K562 (cell line): ENCODE results near the gene SLC29A3. TPM values are rescaled to one million over a fixed set of nuclear protein-coding genes. Genes with fewer than 3 reads are reported as not detected.

ENCODE experiments used
- ATAC-seq: fragments of 200-7000 bp; cut with Tn5 transposase; 3 replicates; pipeline ENCODE4 v1.9.1; 2020; ENCODE audit warnings: moderate library complexity
- BruUV-seq: library from RNA; stranded (reverse); fragments of 400-500 nt; replicated peaks from 2 replicates; lab custom pipeline; 2021; lab: Mats Ljungman, UMichigan
- CTCF ChIA-PET: fragments of 300-600 bp; formaldehyde crosslinking; extraction: SDS; loops from one replicate; lab custom pipeline; 2021; ENCODE audit warnings: low intra/inter-chr PET ratio; lab: Yijun Ruan, JAX
- POLR2A ChIA-PET: fragments of 300-600, 350-650 bp; sonication (Branson Sonifier 250); formaldehyde crosslinking; extraction: SDS; loops from one replicate; lab custom pipeline; 2021; ENCODE audit warnings: antibody characterized with exemption, inconsistent platforms; lab: Yijun Ruan, JAX
- DNase-seq, 4 experiments: peaks; one replicate each; pipeline versions ENCODE4 v3.0.0 to v3.0.0-alpha.2; 2011 to 2018; ENCODE audit warnings: low spot score in 3 of 4, mixed read lengths in 3 of 4; ENCODE audit errors: extremely low read depth in 1 of 4
- FAIRE-seq: peaks from 2 replicates; lab custom pipeline; 2011; peaks lifted over from hg19 to GRCh38; lab: Jason Lieb, UNC
- H2AFZ ChIP-seq: 2 replicates; pipeline ENCODE4 v1.6.0; 2011; ENCODE audit warnings: low read depth, low read length, control low read depth, inconsistent platforms
- H3K27ac ChIP-seq: fragments of 200-600 bp; 3 replicates; pipeline ENCODE4 v1.8.0; 2011; ENCODE audit warnings: low read depth, mild to moderate bottlenecking, control low read depth, inconsistent platforms, low read length, moderate library complexity, mixed read lengths; ENCODE audit errors: extremely low read depth
- H3K27me3 ChIP-seq, 2 experiments: fragments of 300-600 bp in 1 of 2; 2 replicates in 1 of 2; 3 replicates in 1 of 2; pipeline versions ENCODE4 v1.6.0 to v1.8.0; 2011; ENCODE audit warnings: inconsistent platforms in 2 of 2, low read length in 2 of 2, mild to moderate bottlenecking in 1 of 2, mixed read lengths in 1 of 2, moderate library complexity in 1 of 2; ENCODE audit not compliant: control insufficient read depth in 2 of 2, insufficient read depth in 2 of 2
- H3K36me3 ChIP-seq: fragments of 300-600 bp; 3 replicates; pipeline ENCODE4 v1.8.0; 2011; ENCODE audit warnings: mild to moderate bottlenecking, low read length, inconsistent platforms; ENCODE audit not compliant: control insufficient read depth, insufficient read depth
- H3K4me1 ChIP-seq, 2 experiments: fragments of 200-600 bp in 1 of 2; replicated peaks in 1 of 2; 2 replicates in 1 of 2; 3 replicates in 1 of 2; pipeline versions ENCODE4 v1.5.1 to v1.8.0; 2011; ENCODE audit warnings: inconsistent platforms in 2 of 2, low read length in 2 of 2, mild to moderate bottlenecking in 1 of 2, mixed read lengths in 1 of 2, moderate library complexity in 1 of 2; ENCODE audit not compliant: control insufficient read depth in 2 of 2, insufficient read depth in 2 of 2
- H3K4me2 ChIP-seq: 2 replicates; pipeline ENCODE4 v1.6.1; 2011; ENCODE audit warnings: low read length, control low read depth, inconsistent platforms, mixed read lengths; ENCODE audit not compliant: insufficient read depth
- H3K4me3 ChIP-seq: fragments of 200-600 bp; sonication (generic), shearing (Covaris generic); 2 replicates; pipeline ENCODE4 v1.5.1; 2016; ENCODE audit warnings: control low read depth, inconsistent platforms
- H3K79me2 ChIP-seq: fragments of 200-600 bp; 3 replicates; pipeline ENCODE4 v1.8.0; 2011; ENCODE audit warnings: low read length, inconsistent platforms; ENCODE audit not compliant: control insufficient read depth, insufficient read depth
- H3K9ac ChIP-seq, 2 experiments: 2 replicates each; pipeline versions ENCODE4 v1.6.0 to v1.6.1; 2011; ENCODE audit warnings: low read depth in 2 of 2, low read length in 2 of 2, control low read depth in 1 of 2, inconsistent platforms in 1 of 2, mild to moderate bottlenecking in 1 of 2, mixed read lengths in 1 of 2; ENCODE audit not compliant: insufficient read depth in 1 of 2
- H3K9me1 ChIP-seq: one replicate; pipeline ENCODE4 v1.6.0; 2011; ENCODE audit warnings: inconsistent platforms, mild to moderate bottlenecking, low read length, moderate library complexity; ENCODE audit not compliant: control insufficient read depth, insufficient read depth
- H3K9me3 ChIP-seq: replicated peaks from 2 replicates; pipeline ENCODE4 v1.5.1; 2011; ENCODE audit warnings: low read depth, low read length, inconsistent platforms; ENCODE audit not compliant: control insufficient read depth, insufficient read depth
- H4K20me1 ChIP-seq: replicated peaks from 2 replicates; pipeline ENCODE4 v1.6.1; 2011; ENCODE audit warnings: low read length, inconsistent platforms, mixed read lengths; ENCODE audit not compliant: control insufficient read depth, insufficient read depth
- ATF1 ChIP-seq, 2 experiments: fragments of 450-650 bp in 1 of 2; IDR thresholded peaks; 2 replicates each; pipeline ENCODE4 v1.6.1; 2016; ENCODE audit warnings: missing compliant biosample characterization in 1 of 2, missing genetic modification characterization in 1 of 2
- BRD4 ChIP-seq: fragments of 200-600 bp; sonication (generic); IDR thresholded peaks from 2 replicates; pipeline ENCODE4 v1.6.1; 2017; ENCODE audit warnings: inconsistent platforms
- CXXC5 ChIP-seq: fragments of 250-450 bp; sonication (Bioruptor Pico); IDR thresholded peaks from 2 replicates; pipeline ENCODE4 v1.8.0; 2022; ENCODE audit warnings: inconsistent platforms, mild to moderate bottlenecking, moderate library complexity
- E2F6 ChIP-seq, 2 experiments: IDR thresholded peaks; 2 replicates each; pipeline ENCODE4 v1.6.1; 2011; ENCODE audit warnings: borderline replicate concordance in 1 of 2, control low read depth in 1 of 2, low read depth in 1 of 2, low read length in 1 of 2, mild to moderate bottlenecking in 1 of 2, mixed read lengths in 1 of 2, moderate library complexity in 1 of 2; ENCODE audit not compliant: insufficient read depth in 1 of 2, insufficient read length in 1 of 2, poor library complexity in 1 of 2, severe bottlenecking in 1 of 2; ENCODE audit errors: extremely low read depth in 1 of 2
- WGBS: fragments of 100-300 bp; shearing (Covaris generic); methylation state at CpG from one replicate; pipeline ENCODE4 v1.1.6; 2016; ENCODE audit warnings: low coverage, mixed read lengths; ENCODE audit not compliant: insufficient coverage; ENCODE audit errors: missing lambda C conversion rate; 5-methylcytosine and 5-hydroxymethylcytosine counted together
- in situ Hi-C: fragments of 300-500 bp; cut with MboI; formaldehyde crosslinking; loops from 4 replicates; pipeline ENCODE4 v1.15.0; 2018; ENCODE audit warnings: inconsistent platforms, mixed read lengths
- intact Hi-C: fragments of 100-400 bp; cut with micrococcal nuclease; formaldehyde crosslinking; loops from 2 replicates; pipeline ENCODE4 v1.14.2; 2022
- polyA plus RNA-seq, 8 experiments: library from polyadenylated mRNA; depleted of rRNA in 4 of 8; stranded (reverse) in 5 of 8; unstranded in 3 of 8; fragments of >200 nt; fragmentation: Nextera tagmentation in 2 of 8; fragmentation: Illumina TruSeq in 1 of 8; extraction: Ambion mirVana in 2 of 8; extraction: Trizol in 1 of 8; gene quantifications; 2 replicates each; pipeline versions ENCODE4 v1.2.1 to v1.2.3, GENCODE V29; 2011 to 2014; ENCODE audit warnings: inconsistent platforms in 1 of 8, missing spikeins in 1 of 8
- total RNA-seq, 7 experiments: library from RNA; depleted of rRNA in 6 of 7; stranded (reverse); fragments of >200 nt in 6 of 7; fragmentation: Illumina TruSeq in 2 of 7; extraction: Trizol in 2 of 7; gene quantifications; 2 replicates each; pipeline versions ENCODE4 v1.2.1 to v1.2.3, GENCODE V29; 2011 to 2021; ENCODE audit warnings: low replicate concordance in 1 of 7
- TF ChIP-seq, protein P1 (sequence below), 2 experiments: fragments of 450-650 bp in 1 of 2; IDR thresholded peaks; 2 replicates each; pipeline ENCODE4 v1.6.1; 2011 to 2017; ENCODE audit warnings: low read depth in 2 of 2, antibody characterized with exemption in 1 of 2, borderline replicate concordance in 1 of 2, low read length in 1 of 2, mild to moderate bottlenecking in 1 of 2, mixed read lengths in 1 of 2; ENCODE audit not compliant: control insufficient read depth in 1 of 2
- TF ChIP-seq, protein P2 (sequence below): fragments of 250-450 bp; sonication (Bioruptor Pico); IDR thresholded peaks from 2 replicates; pipeline ENCODE4 v1.4.0; 2020; ENCODE audit warnings: mild to moderate bottlenecking, moderate library complexity

Gene SLC29A3
- total and polyA plus RNA-seq, 9 of the 15 experiments (the other 6 are each of a cell fraction or from before 2014, with no cell fraction given), result 2.1 to 10.7 (median 4.6) TPM

GRCh38 chr10:71285986-71286385, 33.1 kb upstream of the SLC29A3 start:
- Histone ChIP-seq H3K9me3 (no peaks in the 10 kb centered on the region), H3K9me1 (no peaks in the 10 kb centered on the region), H3K79me2 (no peaks in the 10 kb centered on the region), H3K9ac (peak overlapping the region in 1 of 2 experiments; percentile 20; a peak in 1 of 4 replicates), H3K27ac (no peak overlapping the region), H4K20me1 (peaks cover 15% of the 10 kb centered on the region), H3K4me1 (peaks cover 3 to 18% of the 10 kb centered on the region in 2 experiments; a peak in 4 of 5 replicates), H3K4me3 (no peak overlapping the region), H3K4me2 (no peak overlapping the region), H3K27me3 (peaks cover 0 to 27% of the 10 kb centered on the region in 2 experiments; a peak in 2 of 5 replicates), H2AFZ (no peak overlapping the region), H3K36me3 (no peaks in the 10 kb centered on the region)
- TF ChIP-seq, protein P1, sequence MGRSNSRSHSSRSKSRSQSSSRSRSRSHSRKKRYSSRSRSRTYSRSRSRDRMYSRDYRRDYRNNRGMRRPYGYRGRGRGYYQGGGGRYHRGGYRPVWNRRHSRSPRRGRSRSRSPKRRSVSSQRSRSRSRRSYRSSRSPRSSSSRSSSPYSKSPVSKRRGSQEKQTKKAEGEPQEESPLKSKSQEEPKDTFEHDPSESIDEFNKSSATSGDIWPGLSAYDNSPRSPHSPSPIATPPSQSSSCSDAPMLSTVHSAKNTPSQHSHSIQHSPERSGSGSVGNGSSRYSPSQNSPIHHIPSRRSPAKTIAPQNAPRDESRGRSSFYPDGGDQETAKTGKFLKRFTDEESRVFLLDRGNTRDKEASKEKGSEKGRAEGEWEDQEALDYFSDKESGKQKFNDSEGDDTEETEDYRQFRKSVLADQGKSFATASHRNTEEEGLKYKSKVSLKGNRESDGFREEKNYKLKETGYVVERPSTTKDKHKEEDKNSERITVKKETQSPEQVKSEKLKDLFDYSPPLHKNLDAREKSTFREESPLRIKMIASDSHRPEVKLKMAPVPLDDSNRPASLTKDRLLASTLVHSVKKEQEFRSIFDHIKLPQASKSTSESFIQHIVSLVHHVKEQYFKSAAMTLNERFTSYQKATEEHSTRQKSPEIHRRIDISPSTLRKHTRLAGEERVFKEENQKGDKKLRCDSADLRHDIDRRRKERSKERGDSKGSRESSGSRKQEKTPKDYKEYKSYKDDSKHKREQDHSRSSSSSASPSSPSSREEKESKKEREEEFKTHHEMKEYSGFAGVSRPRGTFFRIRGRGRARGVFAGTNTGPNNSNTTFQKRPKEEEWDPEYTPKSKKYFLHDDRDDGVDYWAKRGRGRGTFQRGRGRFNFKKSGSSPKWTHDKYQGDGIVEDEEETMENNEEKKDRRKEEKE (IDR thresholded peaks at IDR 0.05; ENCODE audit: borderline replicate concordance in 1 of 2, control insufficient read depth in 1 of 2, low read depth in 2 of 2, low read length in 1 of 2), result no peak
- TF ChIP-seq CXXC5 (CRISPR knock-in tag) (no peak), BRD4 (no peak), ATF1 (CRISPR knock-in tag; IDR thresholded peaks at IDR 0.05) (no peak), ATF1 (tag; IDR thresholded peaks at IDR 0.05) (no peak), E2F6 (IDR thresholded peaks at IDR 0.05; ENCODE audit: borderline replicate concordance in 1 of 2, extremely low read depth in 1 of 2, insufficient read depth in 1 of 2, insufficient read length in 1 of 2, low read depth in 1 of 2, low read length in 1 of 2, poor library complexity in 1 of 2, severe bottlenecking in 1 of 2) (no peak)
- TF ChIP-seq, protein P2, sequence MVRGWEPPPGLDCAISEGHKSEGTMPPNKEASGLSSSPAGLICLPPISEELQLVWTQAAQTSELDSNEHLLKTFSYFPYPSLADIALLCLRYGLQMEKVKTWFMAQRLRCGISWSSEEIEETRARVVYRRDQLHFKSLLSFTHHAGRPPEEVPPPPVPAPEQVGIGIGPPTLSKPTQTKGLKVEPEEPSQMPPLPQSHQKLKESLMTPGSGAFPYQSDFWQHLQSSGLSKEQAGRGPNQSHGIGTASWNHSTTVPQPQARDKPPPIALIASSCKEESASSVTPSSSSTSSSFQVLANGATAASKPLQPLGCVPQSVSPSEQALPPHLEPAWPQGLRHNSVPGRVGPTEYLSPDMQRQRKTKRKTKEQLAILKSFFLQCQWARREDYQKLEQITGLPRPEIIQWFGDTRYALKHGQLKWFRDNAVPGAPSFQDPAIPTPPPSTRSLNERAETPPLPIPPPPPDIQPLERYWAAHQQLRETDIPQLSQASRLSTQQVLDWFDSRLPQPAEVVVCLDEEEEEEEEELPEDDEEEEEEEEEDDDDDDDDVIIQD, result no peak
- no TSS peak for BruUV-seq
- ChIA-PET POLR2A (interaction anchor here (0.7 to 2.4 kb wide), 4 partner anchors 8 to 20 kb away, joined by 3 to 8 read pairs (median 3); no protein-coding TSS in a partner anchor), CTCF (interaction anchor here (0.6 to 3.3 kb wide), 5 partner anchors 16 to 383 kb away, joined by 3 to 15 read pairs (median 4); no protein-coding TSS in a partner anchor)
- no peak for DNase-seq
- in situ Hi-C loops, result loop anchor here (5.0 kb wide), 1 partner anchor 364 kb away; no protein-coding TSS in a partner anchor
- FAIRE-seq, result no peak
- no peak for ATAC-seq
- intact Hi-C loops, result loop anchor here (5.0 kb wide), 1 partner anchor 384 kb away; no protein-coding TSS in a partner anchor
- WGBS, result 18% methylated on average over 4 of the region's 4 CpGs
